Spleen (tissue), 11 donors: ENCODE measurements around the gene ANKRD33. TPM values are rescaled to one million over a fixed set of nuclear protein-coding genes. Genes with fewer than 3 reads are reported as not detected.

Experiments used
- DNase-seq: peaks from one replicate; pipeline ENCODE4 v3.0.0-alpha.2; 2020
- H3K27ac ChIP-seq, 8 donors: fragments of 200-600 bp; sonication (generic) in 7 of 8; 1 replicate in 4 of 8; 2 replicates in 4 of 8; pipeline versions ENCODE4 v1.5.0 to v1.8.0; 2016 to 2021; ENCODE audit warnings: inconsistent platforms in 4 of 8, mild to moderate bottlenecking in 4 of 8, moderate library complexity in 1 of 8
- H3K27me3 ChIP-seq, 7 donors: fragments of 200-600 bp; sonication (generic) in 6 of 7; replicated peaks in 1 of 7; 1 replicate in 4 of 7; 2 replicates in 3 of 7; pipeline versions ENCODE4 v1.5.0 to v1.8.0; 2016 to 2021; ENCODE audit warnings: inconsistent platforms in 3 of 7, mild to moderate bottlenecking in 1 of 7
- H3K36me3 ChIP-seq, 6 donors: fragments of 200-600 bp; sonication (generic) in 5 of 6; 1 replicate in 4 of 6; 2 replicates in 2 of 6; pipeline versions ENCODE4 v1.5.0 to v1.8.0; 2016 to 2021; ENCODE audit warnings: inconsistent platforms in 2 of 6
- H3K4me1 ChIP-seq, 6 donors: fragments of 200-600 bp; sonication (generic) in 5 of 6; 1 replicate in 3 of 6; 2 replicates in 3 of 6; pipeline versions ENCODE4 v1.5.0 to v1.8.0; 2016 to 2021; ENCODE audit warnings: inconsistent platforms in 3 of 6
- H3K4me3 ChIP-seq, 8 donors: fragments of 200-600 bp; sonication (generic) in 7 of 8; 1 replicate in 4 of 8; 2 replicates in 4 of 8; pipeline versions ENCODE4 v1.5.0 to v1.8.0; 2016 to 2021; ENCODE audit warnings: inconsistent platforms in 4 of 8, mild to moderate bottlenecking in 4 of 8, moderate library complexity in 2 of 8
- H3K9me3 ChIP-seq, 8 donors: fragments of 200-600 bp; sonication (generic) in 7 of 8; 1 replicate in 4 of 8; 2 replicates in 4 of 8; pipeline versions ENCODE4 v1.5.0 to v1.8.0; 2016 to 2021; ENCODE audit warnings: inconsistent platforms in 4 of 8
- CTCF ChIP-seq, 11 experiments: fragments of 200-600 bp in 7 of 11; fragments of 450-650 bp in 4 of 11; sonication (generic) in 4 of 11; IDR thresholded peaks in 8 of 11; conservative IDR thresholded peaks in 3 of 11; 1 replicate in 7 of 11; 2 replicates in 4 of 11; pipeline versions ENCODE4 v1.4.0 to v1.8.0; 2016 to 2021; ENCODE audit warnings: antibody characterized with exemption in 11 of 11, inconsistent platforms in 4 of 11, mild to moderate bottlenecking in 1 of 11
- POLR2A ChIP-seq, 3 donors: fragments of 450-650 bp; IDR thresholded peaks; one replicate each; pipeline ENCODE4 v1.5.1; 2017; ENCODE audit warnings: antibody characterized with exemption in 3 of 3, mild to moderate bottlenecking in 1 of 3
- POLR2AphosphoS5 ChIP-seq, 3 donors: sonication (generic); formaldehyde crosslinking; IDR thresholded peaks; one replicate each; pipeline ENCODE4 v1.5.1; 2017; ENCODE audit warnings: antibody characterized with exemption in 3 of 3
- WGBS, 5 donors: extraction: QIAGEN DNeasy Blood & Tissue Kit in 3 of 5; methylation state at CpG; one replicate each; pipeline versions ENCODE4 v1.1.5 to v1.1.7; 2013 to 2018; 5-methylcytosine and 5-hydroxymethylcytosine counted together
- intact Hi-C: fragments of 100-400 bp; cut with DNase I; formaldehyde crosslinking; loops from one replicate; pipeline ENCODE4 v1.15.0; 2023; ENCODE audit warnings: low total_unique reads
- polyA plus RNA-seq, 3 donors: library from polyadenylated mRNA; stranded (reverse); fragments of 200-250 nt; gene quantifications; one replicate each; pipeline ENCODE4 v1.2.1, GENCODE V29; 2013
- total RNA-seq, 7 donors: library from RNA; depleted of rRNA in 3 of 7; stranded (reverse); fragments of >200 nt in 3 of 7; fragmentation: NEBNext Ultra II Directional in 4 of 7; extraction: Animal tissue kit (Norgen Biotek cat#: 25700) in 4 of 7; gene quantifications; one replicate each; pipeline versions ENCODE4 v1.1.0 to v1.2.1, GENCODE V29; 2016 to 2021
- donor health status: healthy with polysubstance abuse.
- donor health status: DM: no; HTN: no; CAD: no; lungs with moderate emphysema.
- donor health status: DM: no; HTN: no; CAD: no.
- donor health status: Bipolar disorder and iron deficiency.
- donor health status: healthy.
- donor health status: DM: no; HTN: no; CAD: no.
- donor health status: DM: yes; HTN: yes; CAD: no.

The ANKRD33 gene
- total and polyA plus RNA-seq, 10 donors = not detected

GRCh38 chr12:51851413-51852124, 36.3 kb upstream of the ANKRD33 start:
- H3K27ac ChIP-seq = peak overlapping the region in 7 of 8 donors; percentile 7 to 83 (median 44)
- peaks cover 18 to 60% (median 37%) of the 10 kb centered on the region in 6 donors for H3K4me1 ChIP-seq
- H3K4me3 ChIP-seq = no peak overlapping the region
- no peaks in the 10 kb centered on the region for H3K9me3 ChIP-seq
- peaks cover 0 to 57% (median 24%) of the 10 kb centered on the region in 7 donors for H3K27me3 ChIP-seq
- DNase-seq = no peak
- no peaks in the 10 kb centered on the region for H3K36me3 ChIP-seq
- WGBS, 5 donors = 16 to 34% (median 19%) methylated on average over 8 of the region's 8 CpGs
- intact Hi-C loops = no loop called here
- TF ChIP-seq POLR2A (IDR thresholded peaks at IDR 0.05) (no peak), POLR2AphosphoS5 (IDR thresholded peaks at IDR 0.05) (no peak), CTCF (IDR thresholded peaks at IDR 0.05 in 8 of 11, conservative IDR thresholded peaks at IDR 0.05 in 3 of 11) (no peak)

- 84 to 94% (median 91%) methylated on average over 5 of the region's 5 CpGs for WGBS, 5 donors
- peak overlapping the region in 3 of 8 donors; percentile 44 to 83 (median 77) for H3K27ac ChIP-seq
- H3K9me3 ChIP-seq = no peaks in the 10 kb centered on the region
- no peaks in the 10 kb centered on the region for H3K36me3 ChIP-seq
- H3K4me3 ChIP-seq = no peak overlapping the region
- H3K27me3 ChIP-seq = peaks cover 0 to 47% (median 14%) of the 10 kb centered on the region in 7 donors
- intact Hi-C loops = no loop called here
- no peak for DNase-seq
- TF ChIP-seq POLR2AphosphoS5 (IDR thresholded peaks at IDR 0.05) (no peak), POLR2A (IDR thresholded peaks at IDR 0.05) (no peak), CTCF (IDR thresholded peaks at IDR 0.05 in 8 of 11, conservative IDR thresholded peaks at IDR 0.05 in 3 of 11) (no peak)
- peaks cover 11 to 50% (median 29%) of the 10 kb centered on the region in 6 donors for H3K4me1 ChIP-seq
Measured at GRCh38 chr12:51852404-51853137, 35.3 kb upstream of the ANKRD33 start.

GRCh38 chr12:51855586-51856428, 32.1 kb upstream of the ANKRD33 start:
- Histone ChIP-seq H3K36me3 (no peaks in the 10 kb centered on the region), H3K27ac (peak overlapping the region in 1 of 8 donors; percentile 33), H3K4me1 (peaks cover 5 to 21% (median 9%) of the 10 kb centered on the region in 6 donors), H3K9me3 (no peaks in the 10 kb centered on the region), H3K27me3 (peaks cover 0 to 15% (median 0%) of the 10 kb centered on the region in 7 donors), H3K4me3 (peak overlapping the region in 2 of 8 donors; percentile 17 to 30)
- intact Hi-C loops = no loop called here
- DNase-seq = no peak
- TF ChIP-seq POLR2AphosphoS5 (IDR thresholded peaks at IDR 0.05) (peak in 1 of 3 donors; percentile 14), CTCF (IDR thresholded peaks at IDR 0.05 in 8 of 11, conservative IDR thresholded peaks at IDR 0.05 in 3 of 11) (no peak), POLR2A (IDR thresholded peaks at IDR 0.05) (no peak)
- WGBS, 5 donors = 69 to 80% (median 74%) methylated on average over 18 to 21 of the region's 21 CpGs
